Motor neuron (in vitro differentiated cells): ENCODE data around the gene CEP85. TPM values are rescaled to one million over a fixed set of nuclear protein-coding genes. Genes with fewer than 3 reads are reported as not detected.
"Not testable (repeated sequence)": the region's sequence is repeated elsewhere in the genome, so short reads cannot be mapped to it uniquely, and the experiment has no call there.

Experiments used
- ATAC-seq, 8 experiments: fragments of 200-7000 bp; cut with Tn5 transposase; replicated peaks in 6 of 8; 2 replicates each; pipeline ENCODE4 v1.8.0; 2021; ENCODE audit warnings: mild to moderate bottlenecking in 8 of 8, moderate library complexity in 8 of 8
- H3K27ac ChIP-seq, 2 donors: fragments of 250-450 bp; sonication (Bioruptor Pico); 2 replicates each; pipeline ENCODE4 v1.9.0; 2021; ENCODE audit warnings: antibody characterized with exemption in 2 of 2, mild to moderate bottlenecking in 2 of 2, moderate library complexity in 1 of 2
- H3K4me1 ChIP-seq, 2 donors: fragments of 250-450 bp; sonication (Bioruptor Pico); replicated peaks in 1 of 2; 2 replicates each; pipeline ENCODE4 v1.6.1; 2021; ENCODE audit warnings: antibody characterized with exemption in 2 of 2, mild to moderate bottlenecking in 2 of 2, moderate library complexity in 1 of 2
- H3K4me3 ChIP-seq, 5 donors: fragments of 250-450 bp; sonication (Bioruptor Pico); 2 replicates each; pipeline ENCODE4 v1.9.0; 2021; ENCODE audit warnings: antibody characterized with exemption in 5 of 5, mild to moderate bottlenecking in 5 of 5, moderate library complexity in 4 of 5
- WGBS, 10 experiments: fragments of 450-650 bp; shearing (Covaris generic); methylation state at CpG; one replicate each; pipeline ENCODE4 v1.0.0; 2022; 5-methylcytosine and 5-hydroxymethylcytosine counted together
- in situ Hi-C, 9 experiments: fragments of 400-800 bp; cut with MboI; loops; one replicate each; pipeline ENCODE4 v1.15.0; 2021; ENCODE audit warnings: low sequenced_read_pairs in 9 of 9, low pct_unique_long_range_greater_than_20kb in 2 of 9; ENCODE audit not compliant: unreplicated experiment in 9 of 9
- total RNA-seq, 8 experiments: library from RNA; unstranded; fragments of 300-600 nt; gene quantifications; 2 replicates each; pipeline versions ENCODE4 v1.2.3 to v1.2.4, GENCODE V29; 2022

Gene CEP85
- total RNA-seq, 8 experiments from 2014 or later: 8.6 to 39.1 (median 19.6) TPM

GRCh38 chr1:26297791-26298124, 63.8 kb downstream of the CEP85 start:
- 56 to 92% (median 83%) methylated on average over 1 to 3 of the region's 6 CpGs; no CpG with 5 or more reads in 7 of the 10 experiments for WGBS, 10 experiments
- H3K4me3 ChIP-seq: no peak overlapping the region
- ATAC-seq: peak in 1 of 8 experiments; percentile 4
- in situ Hi-C loops: loop anchor here in 1 of 9 experiments (25.0 kb wide), 1 partner anchor 90 kb away; no protein-coding TSS in a partner anchor
- H3K4me1 ChIP-seq: no peaks in the 10 kb centered on the region
- H3K27ac ChIP-seq: no peak overlapping the region

- in situ Hi-C loops: no loop called here
- peak in 2 of 8 experiments; percentile 11 to 14 for ATAC-seq
- H3K27ac ChIP-seq: no peak overlapping the region
- H3K4me3 ChIP-seq: no peak overlapping the region
- WGBS, 10 experiments: 86 to 96% (median 90%) methylated on average over 3 to 6 of the region's 11 CpGs; no CpG with 5 or more reads in 5 of the 10 experiments
- peaks cover 1 to 2% of the 10 kb centered on the region in 2 donors for H3K4me1 ChIP-seq
These were observed 66.7 kb downstream of the CEP85 start for GRCh38 chr1:26300578-26301275.

GRCh38 chr1:26302733-26303405, 68.9 kb downstream of the CEP85 start:
- ATAC-seq: peak in 2 of 8 experiments; percentile 21 to 57
- Histone ChIP-seq H3K4me3 (no peak overlapping the region), H3K27ac (no peak overlapping the region), H3K4me1 (peaks cover 7 to 9% of the 10 kb centered on the region in 2 donors)
- in situ Hi-C loops: no loop called here
- WGBS, 10 experiments: 28 to 100% (median 84%) methylated on average over 1 to 8 of the region's 8 CpGs; no CpG with 5 or more reads in 3 of the 10 experiments

DNA sequence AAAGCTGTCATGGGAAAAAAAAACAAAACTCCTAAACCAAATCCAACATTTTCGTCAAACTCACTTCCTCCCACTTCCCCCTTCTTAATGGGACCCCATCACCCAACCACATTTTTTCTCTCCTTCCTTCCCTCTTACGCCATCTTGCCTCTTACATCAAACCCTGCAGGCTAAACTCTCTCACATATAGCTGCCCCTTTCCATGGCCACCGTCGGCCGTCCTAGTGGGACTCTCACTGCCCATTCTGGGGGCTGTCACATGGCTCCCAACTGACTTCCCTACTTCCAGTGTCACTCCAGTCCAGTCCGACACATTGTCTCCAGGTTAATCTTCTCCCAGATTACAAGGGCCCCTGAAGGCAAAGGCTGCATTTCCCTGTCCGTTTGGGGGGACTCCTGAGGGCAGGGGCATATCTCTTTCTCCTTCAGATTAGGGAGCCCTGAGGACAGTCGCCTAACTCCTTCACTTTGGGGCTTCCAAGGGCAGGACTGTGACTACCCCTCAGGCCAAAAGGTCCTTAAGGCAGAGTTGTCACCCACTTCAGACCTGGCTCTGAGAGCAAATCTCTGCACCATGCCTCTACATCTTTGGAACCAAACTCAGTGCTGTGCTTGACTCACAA, 71.8 kb downstream of the CEP85 start:
- ATAC-seq: no peak
- WGBS, 10 experiments: 0 to 47% (median 28%) methylated on average over 1 to 8 of the region's 8 CpGs
- Histone ChIP-seq H3K27ac (peak overlapping the region in 1 of 2 donors; percentile 13), H3K4me3 (peak overlapping the region; percentile 65 to 85 (median 73)), H3K4me1 (peaks cover 7 to 9% of the 10 kb centered on the region in 2 donors)
- in situ Hi-C loops: no loop called here

GRCh38 chr1:26306290-26307229, 72.6 kb downstream of the CEP85 start, which contains the start of gene UBXN11:
Gene UBXN11, minus strand, starts transcription at chr1:26306636. Its CDS starts 3,753 bp downstream, at chr1:26302883.
- Histone ChIP-seq H3K27ac (peak within 1 kb of the TSS in 1 of 2 donors; percentile 13), H3K4me1 (peaks cover 7 to 9% of the 10 kb centered on the region in 2 donors), H3K4me3 (peak within 1 kb of the TSS; percentile 65 to 85 (median 73))
- WGBS, 10 experiments: 0 to 9% (median 7%) methylated on average over 3 to 28 of the region's 51 CpGs; no CpG with 5 or more reads in 3 of the 10 experiments
- peak; percentile 92 to 100 (median 100) for ATAC-seq
- in situ Hi-C loops: no loop called here

DNA sequence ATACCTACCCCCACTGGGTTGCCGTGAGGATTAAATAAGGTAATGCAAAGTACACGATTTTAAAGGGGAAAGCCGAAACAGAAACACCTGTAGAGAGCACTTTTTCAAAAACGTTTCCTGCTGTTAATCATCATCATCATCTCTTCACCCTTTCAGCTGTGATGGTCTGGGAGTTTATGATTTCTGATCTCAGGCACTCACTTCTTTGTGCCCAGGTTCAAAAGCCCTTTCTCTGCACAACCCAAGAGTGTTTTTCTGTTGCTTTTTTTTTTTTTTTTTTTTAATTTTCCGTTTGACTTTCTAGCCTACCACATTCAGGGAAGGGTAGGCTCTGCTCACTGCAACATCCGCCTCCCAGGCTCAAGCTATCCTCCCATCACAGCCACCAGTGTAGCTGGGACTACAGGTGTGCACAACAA, 73.4 kb downstream of the CEP85 start:
- Histone ChIP-seq H3K4me3 (no peak overlapping the region), H3K27ac (no peak overlapping the region), H3K4me1 (peaks cover 7 to 9% of the 10 kb centered on the region in 2 donors)
- no peak for ATAC-seq
- in situ Hi-C loops: no loop called here
- 25 to 74% (median 66%) methylated on average over 3 to 6 of the region's 6 CpGs for WGBS, 10 experiments

GRCh38 chr1:26307966-26308899, 74.2 kb downstream of the CEP85 start:
- H3K27ac ChIP-seq, H3K4me1 ChIP-seq, H3K4me3 ChIP-seq, in situ Hi-C loops, ATAC-seq: not testable (repeated sequence)
- 67 to 90% (median 83%) methylated on average over 5 to 19 of the region's 21 CpGs; no CpG with 5 or more reads in 1 of the 10 experiments for WGBS, 10 experiments

DNA sequence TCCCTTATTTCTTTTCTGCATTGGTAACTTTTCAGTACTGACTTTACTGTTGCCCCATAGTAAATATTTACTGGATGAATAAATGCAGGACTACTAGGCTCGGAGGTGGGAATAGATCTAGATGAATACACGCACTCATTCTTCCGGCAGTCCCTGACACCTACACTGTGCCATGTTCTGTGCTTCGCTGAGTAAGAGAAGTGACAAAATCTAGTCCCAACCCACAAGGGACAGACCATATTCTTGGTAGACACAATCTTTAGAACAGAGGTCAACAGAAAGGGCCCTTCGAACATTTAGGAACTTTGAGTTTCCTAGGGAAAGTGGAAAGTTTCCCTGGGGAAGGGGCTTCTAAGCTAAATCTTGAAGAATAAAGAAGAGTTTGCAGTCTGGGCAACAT, 80.5 kb downstream of the CEP85 start:
- H3K4me1 ChIP-seq: peaks cover 0 to 7% of the 10 kb centered on the region in 2 donors
- no peak for ATAC-seq
- 80 to 100% (median 91%) methylated on average over 1 to 5 of the region's 5 CpGs; no CpG with 5 or more reads in 4 of the 10 experiments for WGBS, 10 experiments
- in situ Hi-C loops: no loop called here
- no peak overlapping the region for H3K27ac ChIP-seq
- H3K4me3 ChIP-seq: no peak overlapping the region

DNA sequence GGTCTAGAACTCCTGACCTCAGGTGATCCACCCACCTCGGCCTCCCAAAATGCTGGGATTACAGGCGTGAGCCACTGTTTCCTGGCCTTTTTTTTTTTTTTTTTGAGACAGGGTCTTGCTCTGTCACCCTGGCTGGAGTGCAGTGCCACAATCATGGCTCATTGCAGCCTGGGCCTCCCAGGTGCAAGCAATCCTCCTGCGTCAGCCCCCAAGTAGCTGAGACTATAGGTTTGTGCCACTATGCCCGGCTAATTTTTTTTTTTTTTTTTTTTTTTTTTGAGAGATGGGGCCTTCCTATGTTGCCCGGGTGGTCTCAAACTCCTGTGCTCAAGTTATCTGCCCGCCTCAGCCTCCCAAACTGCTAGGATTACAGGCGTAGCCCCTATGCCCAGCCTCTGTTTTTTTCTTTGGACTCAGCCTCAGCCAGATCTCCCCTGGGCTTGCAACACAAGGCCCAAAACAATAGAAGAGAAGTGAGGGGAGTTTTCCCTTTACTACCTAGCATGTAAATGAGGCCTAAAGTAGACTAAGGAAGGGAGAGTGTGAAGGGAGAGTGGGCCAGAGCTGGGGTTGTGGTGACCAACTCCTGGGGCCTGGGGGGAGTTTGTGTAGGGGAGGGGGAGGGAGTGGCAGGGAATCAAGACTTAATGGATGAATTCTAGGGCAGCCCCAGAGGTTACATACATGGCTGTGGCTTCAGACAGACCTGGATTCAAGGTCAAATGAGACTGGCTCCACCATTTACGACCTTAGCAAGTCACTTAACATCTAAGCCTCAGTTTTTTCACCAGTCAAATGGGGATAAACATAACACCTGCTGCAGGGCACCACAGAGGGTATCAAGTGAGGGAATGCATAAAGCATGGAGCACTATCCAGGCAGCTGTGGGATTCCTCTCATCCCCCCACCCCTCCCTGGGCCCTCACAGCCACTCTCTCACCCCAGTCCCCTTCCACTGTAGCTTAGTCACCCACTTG, 82.2 kb downstream of the CEP85 start:
- H3K4me3 ChIP-seq: no peak overlapping the region
- 17 to 95% (median 80%) methylated on average over 1 to 8 of the region's 8 CpGs; no CpG with 5 or more reads in 1 of the 10 experiments for WGBS, 10 experiments
- H3K4me1 ChIP-seq: peaks cover 0 to 7% of the 10 kb centered on the region in 2 donors
- in situ Hi-C loops: no loop called here
- ATAC-seq: no peak
- H3K27ac ChIP-seq: no peak overlapping the region

DNA sequence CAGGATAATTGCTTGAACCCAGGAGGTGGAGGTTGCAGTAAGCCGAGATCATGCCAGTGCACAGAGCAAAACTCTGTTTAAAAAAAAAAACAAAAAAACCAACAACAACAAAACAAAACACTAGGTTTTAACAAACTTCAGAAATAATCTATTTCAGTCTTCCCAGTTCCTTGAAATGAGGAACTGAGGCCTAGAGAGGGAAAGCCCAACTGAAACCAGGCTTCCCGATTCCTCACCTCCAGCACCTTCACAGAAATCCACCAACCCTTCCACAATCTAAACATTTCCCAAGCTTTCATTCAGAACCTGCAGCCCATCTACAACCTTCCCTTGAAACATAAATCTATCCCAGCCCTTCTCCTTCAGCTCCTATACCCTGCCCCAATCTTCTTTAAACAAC, 83.1 kb downstream of the CEP85 start:
- 79 to 100% (median 91%) methylated on average over 1 to 2 of the region's 2 CpGs; no CpG with 5 or more reads in 2 of the 10 experiments for WGBS, 10 experiments
- Histone ChIP-seq H3K4me1 (peaks cover 3 to 9% of the 10 kb centered on the region in 2 donors), H3K4me3 (no peak overlapping the region), H3K27ac (no peak overlapping the region)
- ATAC-seq: no peak
- in situ Hi-C loops: no loop called here
